T-helper 1 cell treated with Interleukin-12 subunit alpha and Interleukin-12 subunit beta and Interleukin-4 antibody, amounts not matched to agents 30 μg/mL and 1 μg/mL, for 36 hours (primary cell): ENCODE results near the gene DCLK1.

Experiments used
- H3K27ac Mint-ChIP-seq: one replicate; pipeline ENCODE4 v1.8.0; 2021; ENCODE audit warnings: mild to moderate bottlenecking, mixed read lengths
- H3K27me3 Mint-ChIP-seq: one replicate; pipeline ENCODE4 v1.8.0; 2021; ENCODE audit warnings: low read depth, mixed read lengths
- H3K36me3 Mint-ChIP-seq: one replicate; pipeline ENCODE4 v1.8.0; 2021; ENCODE audit warnings: low read depth, mixed read lengths
- H3K4me1 Mint-ChIP-seq: one replicate; pipeline ENCODE4 v1.8.0; 2021; ENCODE audit warnings: low read depth, mixed read lengths
- H3K4me3 Mint-ChIP-seq: one replicate; pipeline ENCODE4 v1.8.0; 2021; ENCODE audit warnings: mild to moderate bottlenecking, moderate library complexity, mixed read lengths
- H3K9me3 Mint-ChIP-seq: one replicate; pipeline ENCODE4 v1.8.0; 2021; ENCODE audit warnings: mixed read lengths

The DCLK1 gene

GRCh38 chr13:35892837-35893814 lies 238.1 kb downstream of the DCLK1 start:
- H3K36me3 Mint-ChIP-seq = no peaks in the 10 kb centered on the region
- no peak overlapping the region for H3K27ac Mint-ChIP-seq
- H3K27me3 Mint-ChIP-seq = no peaks in the 10 kb centered on the region
- no peak overlapping the region for H3K4me3 Mint-ChIP-seq
- H3K9me3 Mint-ChIP-seq = peaks cover under 1% of the 10 kb centered on the region
- no peaks in the 10 kb centered on the region for H3K4me1 Mint-ChIP-seq

GRCh38 chr13:35891507-35892441 lies 239.4 kb downstream of the DCLK1 start:
- Mint-ChIP-seq H3K4me1 (no peaks in the 10 kb centered on the region), H3K36me3 (no peaks in the 10 kb centered on the region), H3K4me3 (no peak overlapping the region), H3K27ac (no peak overlapping the region), H3K9me3 (no peaks in the 10 kb centered on the region), H3K27me3 (no peaks in the 10 kb centered on the region)

GRCh38 chr13:35889560-35889959 lies 241.6 kb downstream of the DCLK1 start:
- H3K4me1 Mint-ChIP-seq = no peaks in the 10 kb centered on the region
- H3K27ac Mint-ChIP-seq = no peak overlapping the region
- no peaks in the 10 kb centered on the region for H3K27me3 Mint-ChIP-seq
- H3K9me3 Mint-ChIP-seq = no peaks in the 10 kb centered on the region
- no peak overlapping the region for H3K4me3 Mint-ChIP-seq
- H3K36me3 Mint-ChIP-seq = no peaks in the 10 kb centered on the region

- Mint-ChIP-seq H3K4me3 (no peak overlapping the region), H3K36me3 (no peaks in the 10 kb centered on the region), H3K27me3 (no peaks in the 10 kb centered on the region), H3K9me3 (no peaks in the 10 kb centered on the region), H3K4me1 (no peaks in the 10 kb centered on the region), H3K27ac (no peak overlapping the region)
These were observed 242.2 kb downstream of the DCLK1 start for GRCh38 chr13:35888981-35889380.

- H3K4me3 Mint-ChIP-seq = no peak overlapping the region
- no peaks in the 10 kb centered on the region for H3K9me3 Mint-ChIP-seq
- no peaks in the 10 kb centered on the region for H3K36me3 Mint-ChIP-seq
- H3K27me3 Mint-ChIP-seq = no peaks in the 10 kb centered on the region
- no peaks in the 10 kb centered on the region for H3K4me1 Mint-ChIP-seq
- H3K27ac Mint-ChIP-seq = no peak overlapping the region
These were observed 242.7 kb downstream of the DCLK1 start for GRCh38 chr13:35888457-35888883.

- H3K27ac Mint-ChIP-seq = no peak overlapping the region
- no peaks in the 10 kb centered on the region for H3K27me3 Mint-ChIP-seq
- H3K36me3 Mint-ChIP-seq = no peaks in the 10 kb centered on the region
- peaks cover 4% of the 10 kb centered on the region for H3K9me3 Mint-ChIP-seq
- H3K4me1 Mint-ChIP-seq = no peaks in the 10 kb centered on the region
- H3K4me3 Mint-ChIP-seq = no peak overlapping the region
These were observed 244.0 kb downstream of the DCLK1 start for GRCh38 chr13:35887115-35887666.

GRCh38 chr13:35886332-35887114 lies 244.7 kb downstream of the DCLK1 start:
- Mint-ChIP-seq H3K27me3 (no peaks in the 10 kb centered on the region), H3K36me3 (no peaks in the 10 kb centered on the region), H3K27ac (no peak overlapping the region), H3K9me3 (peaks cover 4% of the 10 kb centered on the region), H3K4me3 (no peak overlapping the region), H3K4me1 (no peaks in the 10 kb centered on the region)

GRCh38 chr13:35884211-35884760 lies 246.9 kb downstream of the DCLK1 start:
- H3K27me3 Mint-ChIP-seq = no peaks in the 10 kb centered on the region
- no peak overlapping the region for H3K4me3 Mint-ChIP-seq
- H3K4me1 Mint-ChIP-seq = no peaks in the 10 kb centered on the region
- no peaks in the 10 kb centered on the region for H3K36me3 Mint-ChIP-seq
- peaks cover 4% of the 10 kb centered on the region for H3K9me3 Mint-ChIP-seq
- H3K27ac Mint-ChIP-seq = no peak overlapping the region

- no peak overlapping the region for H3K27ac Mint-ChIP-seq
- no peaks in the 10 kb centered on the region for H3K36me3 Mint-ChIP-seq
- no peak overlapping the region for H3K4me3 Mint-ChIP-seq
- H3K4me1 Mint-ChIP-seq = no peaks in the 10 kb centered on the region
- H3K9me3 Mint-ChIP-seq = peaks cover 4% of the 10 kb centered on the region
- no peaks in the 10 kb centered on the region for H3K27me3 Mint-ChIP-seq
These were observed 248.3 kb downstream of the DCLK1 start for GRCh38 chr13:35882722-35883497.

- Mint-ChIP-seq H3K27ac (no peak overlapping the region), H3K27me3 (no peaks in the 10 kb centered on the region), H3K4me1 (no peaks in the 10 kb centered on the region), H3K36me3 (no peaks in the 10 kb centered on the region), H3K9me3 (peaks cover 4% of the 10 kb centered on the region), H3K4me3 (no peak overlapping the region)
These were observed 249.8 kb downstream of the DCLK1 start for GRCh38 chr13:35881360-35881759.

- H3K27ac Mint-ChIP-seq = no peak overlapping the region
- H3K36me3 Mint-ChIP-seq = no peaks in the 10 kb centered on the region
- H3K27me3 Mint-ChIP-seq = no peaks in the 10 kb centered on the region
- no peaks in the 10 kb centered on the region for H3K4me1 Mint-ChIP-seq
- H3K9me3 Mint-ChIP-seq = peaks cover 7% of the 10 kb centered on the region
- H3K4me3 Mint-ChIP-seq = no peak overlapping the region
These were observed 252.1 kb downstream of the DCLK1 start for GRCh38 chr13:35879111-35879510.

- no peak overlapping the region for H3K4me3 Mint-ChIP-seq
These were observed 254.6 kb downstream of the DCLK1 start for GRCh38 chr13:35876601-35877000.

GRCh38 chr13:35874704-35875103 lies 256.5 kb downstream of the DCLK1 start:
- Mint-ChIP-seq H3K4me1 (no peaks in the 10 kb centered on the region), H3K27me3 (no peaks in the 10 kb centered on the region), H3K27ac (no peak overlapping the region), H3K36me3 (no peaks in the 10 kb centered on the region), H3K9me3 (peaks cover 4% of the 10 kb centered on the region), H3K4me3 (no peak overlapping the region)

More at GRCh38 chr13:35876601-35877000, 254.6 kb downstream of the DCLK1 start:
- no peak overlapping the region for H3K27ac Mint-ChIP-seq
- no peaks in the 10 kb centered on the region for H3K36me3 Mint-ChIP-seq
- peaks cover 4% of the 10 kb centered on the region for H3K9me3 Mint-ChIP-seq
- no peaks in the 10 kb centered on the region for H3K27me3 Mint-ChIP-seq
- no peaks in the 10 kb centered on the region for H3K4me1 Mint-ChIP-seq
